ENCODE results near the gene CLIC3. TPM values are rescaled to one million over a fixed set of nuclear protein-coding genes. Genes with fewer than 3 reads are reported as not detected.

CLIC3 gene
- total RNA-seq, 2 donors from 2014 or later: 6.5 to 11.8 TPM

DNA sequence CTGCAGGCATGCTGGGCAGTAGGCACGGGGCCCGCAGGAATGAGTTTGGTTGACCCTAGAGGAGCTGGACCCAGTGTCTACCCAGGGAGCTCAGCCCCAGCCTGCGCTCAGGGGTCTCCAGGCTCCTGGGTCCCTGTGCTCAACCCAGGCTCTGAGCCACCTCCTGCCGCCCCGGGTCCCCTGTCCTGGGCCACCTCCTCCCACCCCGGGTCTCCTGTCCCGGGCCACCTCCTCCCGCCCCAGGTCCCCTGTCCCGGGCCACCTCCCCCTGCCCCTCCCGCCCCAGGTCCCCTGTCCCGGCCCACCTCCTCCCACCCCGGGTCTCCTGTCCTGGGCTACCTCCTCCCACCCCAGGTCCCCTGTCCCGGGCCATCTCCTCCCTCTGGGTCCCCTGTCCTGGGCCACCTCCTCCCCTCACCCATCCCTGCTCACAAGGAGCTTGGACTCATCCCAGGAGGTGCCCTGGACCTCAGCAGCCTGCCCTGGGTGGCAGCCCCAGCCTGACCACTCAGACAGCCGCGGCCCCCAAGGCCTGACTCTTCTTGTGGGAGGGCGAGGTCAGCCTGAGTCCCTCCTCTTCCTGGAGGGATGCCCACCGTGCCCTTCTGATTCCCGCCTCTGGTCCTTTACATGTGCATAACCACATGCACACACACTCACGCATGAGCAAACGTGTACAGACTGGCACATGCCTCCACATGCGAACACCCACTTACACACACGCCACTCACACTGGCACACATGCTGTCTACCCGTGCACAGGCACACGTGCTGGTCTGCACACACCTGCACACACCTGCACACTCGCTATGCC, 41.9 kb downstream of the CLIC3 start:
- H3K27ac ChIP-seq: no peak overlapping the region
- H3K4me3 ChIP-seq: no peak overlapping the region
- H3K9me3 ChIP-seq: no peaks in the 10 kb centered on the region
- TF ChIP-seq, protein P1, sequence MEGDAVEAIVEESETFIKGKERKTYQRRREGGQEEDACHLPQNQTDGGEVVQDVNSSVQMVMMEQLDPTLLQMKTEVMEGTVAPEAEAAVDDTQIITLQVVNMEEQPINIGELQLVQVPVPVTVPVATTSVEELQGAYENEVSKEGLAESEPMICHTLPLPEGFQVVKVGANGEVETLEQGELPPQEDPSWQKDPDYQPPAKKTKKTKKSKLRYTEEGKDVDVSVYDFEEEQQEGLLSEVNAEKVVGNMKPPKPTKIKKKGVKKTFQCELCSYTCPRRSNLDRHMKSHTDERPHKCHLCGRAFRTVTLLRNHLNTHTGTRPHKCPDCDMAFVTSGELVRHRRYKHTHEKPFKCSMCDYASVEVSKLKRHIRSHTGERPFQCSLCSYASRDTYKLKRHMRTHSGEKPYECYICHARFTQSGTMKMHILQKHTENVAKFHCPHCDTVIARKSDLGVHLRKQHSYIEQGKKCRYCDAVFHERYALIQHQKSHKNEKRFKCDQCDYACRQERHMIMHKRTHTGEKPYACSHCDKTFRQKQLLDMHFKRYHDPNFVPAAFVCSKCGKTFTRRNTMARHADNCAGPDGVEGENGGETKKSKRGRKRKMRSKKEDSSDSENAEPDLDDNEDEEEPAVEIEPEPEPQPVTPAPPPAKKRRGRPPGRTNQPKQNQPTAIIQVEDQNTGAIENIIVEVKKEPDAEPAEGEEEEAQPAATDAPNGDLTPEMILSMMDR (IDR thresholded peaks at IDR 0.05): no peak
- no peaks in the 10 kb centered on the region for H3K36me3 ChIP-seq
- no peaks in the 10 kb centered on the region for H3K27me3 ChIP-seq
- DNase-seq (ENCODE audit: low spot score): no peak
- H3K4me1 ChIP-seq: peaks cover 0 to 33% of the 10 kb centered on the region in 2 donors

DNA sequence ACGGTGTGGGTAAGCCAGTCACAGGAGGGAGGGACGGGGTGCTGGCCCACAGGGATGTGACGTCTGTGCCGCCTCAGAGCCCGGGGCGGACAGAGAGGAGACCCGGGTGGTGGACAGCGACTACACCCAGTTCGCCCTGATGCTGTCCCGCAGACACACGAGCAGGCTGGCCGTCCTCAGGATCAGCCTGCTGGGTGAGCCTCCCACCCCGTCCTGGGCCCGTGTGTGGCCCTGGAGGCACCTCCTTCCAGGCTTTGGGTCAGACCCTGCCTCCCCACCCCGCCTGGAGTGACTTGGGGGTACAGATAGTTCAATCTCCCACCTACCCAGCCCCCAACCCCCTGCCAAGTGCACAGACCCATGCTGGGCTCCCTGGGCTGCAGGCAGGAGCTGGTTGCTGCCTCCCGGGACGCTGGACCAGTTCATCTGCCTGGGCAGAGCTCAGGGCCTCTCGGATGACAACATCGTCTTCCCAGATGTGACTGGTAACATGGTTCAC, 42.5 kb downstream of the CLIC3 start:
- no peaks in the 10 kb centered on the region for H3K9me3 ChIP-seq
- H3K4me1 ChIP-seq: peaks cover 0 to 40% of the 10 kb centered on the region in 2 donors
- DNase-seq (ENCODE audit: low spot score): no peak
- peak overlapping the region in 1 of 2 donors; percentile 98 for H3K27ac ChIP-seq
- no peak overlapping the region for H3K4me3 ChIP-seq
- H3K36me3 ChIP-seq: no peaks in the 10 kb centered on the region
- TF ChIP-seq, protein P1 (IDR thresholded peaks at IDR 0.05): no peak
- no peaks in the 10 kb centered on the region for H3K27me3 ChIP-seq

DNA sequence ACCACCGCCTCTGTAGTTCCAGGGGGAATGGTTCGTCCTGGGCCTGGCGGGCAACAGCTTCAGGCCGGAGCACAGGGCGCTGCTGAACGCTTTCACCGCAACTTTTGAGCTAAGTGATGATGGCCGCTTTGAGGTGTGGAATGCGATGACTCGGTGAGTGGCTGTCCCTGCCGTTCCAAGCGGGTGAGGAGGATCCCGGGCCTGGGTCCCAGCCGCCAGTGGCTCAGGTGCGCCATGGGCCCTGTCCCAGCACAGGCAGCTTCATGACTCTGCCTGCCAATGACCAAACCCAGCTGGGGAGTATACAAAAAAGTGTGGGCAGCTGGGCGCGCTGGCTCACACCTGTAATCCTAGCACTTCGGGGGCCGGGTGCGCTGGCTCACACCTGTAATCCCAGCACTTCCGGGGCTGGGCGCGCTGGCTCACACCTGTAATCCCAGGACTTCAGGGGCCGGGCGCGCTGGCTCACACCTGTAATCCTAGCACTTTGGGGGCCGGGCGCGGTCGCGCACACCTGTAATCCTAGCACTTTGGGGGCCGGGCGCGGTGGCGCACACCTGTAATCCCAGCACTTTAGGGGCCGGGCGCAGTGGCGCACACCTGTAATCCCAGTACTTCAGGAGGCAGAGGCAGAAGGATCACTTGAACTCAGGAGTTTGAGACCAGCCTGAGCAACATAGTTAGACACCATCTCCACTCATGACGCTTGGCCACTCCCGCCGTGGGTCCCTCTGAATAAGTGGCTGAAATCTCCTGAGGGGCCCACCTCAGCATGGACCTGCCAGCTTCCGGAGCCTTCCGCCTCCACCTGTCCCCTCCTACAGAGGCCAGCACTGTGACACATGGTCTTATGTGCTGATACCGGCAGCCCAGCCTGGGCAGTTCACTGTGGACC, 43.2 kb downstream of the CLIC3 start:
- Histone ChIP-seq H3K27ac (peak overlapping the region; percentile 85 to 98), H3K9me3 (no peaks in the 10 kb centered on the region), H3K27me3 (no peaks in the 10 kb centered on the region), H3K36me3 (no peaks in the 10 kb centered on the region), H3K4me1 (peaks cover 0 to 47% of the 10 kb centered on the region in 2 donors), H3K4me3 (peak overlapping the region in 1 of 2 donors; percentile 2)
- no peak for DNase-seq (ENCODE audit: low spot score)
- TF ChIP-seq, protein P1 (IDR thresholded peaks at IDR 0.05): no peak

DNA sequence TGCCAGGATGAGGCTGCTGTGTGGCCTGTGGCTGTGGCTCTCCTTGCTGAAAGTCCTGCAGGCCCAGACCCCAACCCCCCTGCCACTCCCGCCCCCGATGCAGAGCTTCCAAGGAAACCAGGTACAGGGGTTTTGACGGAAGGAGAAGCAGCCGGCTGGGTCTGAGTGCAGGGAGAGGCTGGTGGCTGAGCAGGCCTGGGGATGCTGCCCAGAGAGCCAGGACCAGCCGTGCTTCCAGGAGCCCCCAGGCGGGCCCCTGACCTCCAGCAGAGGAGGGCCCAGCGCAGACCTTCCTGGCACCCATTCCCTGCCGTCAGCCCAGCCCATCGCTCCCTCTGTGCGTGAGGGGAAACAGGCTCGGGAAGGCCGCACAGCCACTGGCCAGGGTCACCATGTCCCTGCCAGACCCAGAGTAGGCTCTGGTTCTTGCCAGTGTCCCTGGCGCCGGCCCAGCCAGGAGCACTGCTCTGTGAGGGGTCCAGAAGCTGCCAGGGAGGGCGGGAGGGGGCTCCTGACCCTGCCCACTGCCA, 44.0 kb downstream of the CLIC3 start:
- Histone ChIP-seq H3K27me3 (no peaks in the 10 kb centered on the region), H3K4me1 (peaks cover 0 to 54% of the 10 kb centered on the region in 2 donors), H3K27ac (peak overlapping the region; percentile 85 to 98), H3K9me3 (no peaks in the 10 kb centered on the region), H3K36me3 (no peaks in the 10 kb centered on the region), H3K4me3 (peak overlapping the region in 1 of 2 donors; percentile 2)
- TF ChIP-seq, protein P1 (IDR thresholded peaks at IDR 0.05): no peak
- DNase-seq (ENCODE audit: low spot score): no peak

DNA sequence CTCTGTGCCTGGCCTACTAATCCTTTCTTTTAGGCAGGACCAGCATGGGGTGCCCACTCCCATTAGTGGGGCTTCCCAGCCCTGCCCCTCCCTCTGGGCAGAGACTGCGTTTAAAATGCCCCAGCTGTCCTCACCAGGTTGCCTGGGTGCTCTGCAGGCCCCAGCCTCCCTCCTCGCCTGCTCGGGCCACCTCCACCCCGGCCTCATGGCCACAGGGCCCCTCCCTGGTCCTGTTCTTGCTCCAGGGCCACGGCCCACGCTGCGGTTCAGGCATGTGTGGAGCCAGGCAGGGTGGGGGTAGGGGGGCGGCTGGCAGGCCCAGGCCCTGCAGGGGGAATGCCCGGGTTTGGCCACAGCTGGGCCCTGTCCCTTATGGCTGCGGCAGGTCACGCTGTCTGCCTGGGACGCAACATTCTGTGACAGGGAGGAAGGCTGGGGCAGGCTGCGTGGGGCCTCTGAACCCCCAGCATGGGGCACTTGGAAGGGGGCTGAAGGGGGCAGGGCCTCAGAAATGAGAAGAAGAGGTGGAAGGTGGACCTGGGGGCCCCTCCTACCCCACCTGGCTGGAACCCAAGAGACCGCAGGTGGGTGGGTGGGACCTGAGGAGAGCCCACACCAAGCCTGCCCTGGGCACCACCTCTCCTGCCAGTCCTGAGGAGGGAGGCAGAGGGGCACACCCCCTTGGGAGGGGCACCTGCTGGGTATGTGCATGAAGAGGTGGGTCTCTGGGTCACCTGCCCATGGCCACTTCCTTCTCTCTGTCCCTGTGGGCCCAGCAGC, 44.6 kb downstream of the CLIC3 start, which contains the start of gene LCN12:
TSS of gene LCN12 (plus strand) at position 733 of the 780 bp plus-strand sequence. CDS start 55 bp downstream, outside the sequence.
- H3K36me3 ChIP-seq: no peaks in the 10 kb centered on the region
- H3K9me3 ChIP-seq: no peaks in the 10 kb centered on the region
- H3K4me1 ChIP-seq: peaks cover 0 to 60% of the 10 kb centered on the region in 2 donors
- peak within 1 kb of the TSS; percentile 85 to 98 for H3K27ac ChIP-seq
- H3K27me3 ChIP-seq: no peaks in the 10 kb centered on the region
- DNase-seq (ENCODE audit: low spot score): no peak
- TF ChIP-seq, protein P1 (IDR thresholded peaks at IDR 0.05): no peak
- H3K4me3 ChIP-seq: peak within 1 kb of the TSS in 1 of 2 donors; percentile 2
